Right renal pelvis (tissue), 4 donors: ENCODE results near the gene ADD3. TPM values are rescaled to one million over a fixed set of nuclear protein-coding genes. Genes with fewer than 3 reads are reported as not detected.

Experiments
- DNase-seq, 4 donors: peaks; one replicate each; pipeline ENCODE4 v3.0.0-alpha.2; 2013; ENCODE audit warnings: low read depth in 4 of 4, low spot score in 3 of 4, missing footprints in 1 of 4
- polyA plus RNA-seq, 4 donors: library from polyadenylated mRNA; unstranded; fragments of 120-200 nt; gene quantifications; one replicate each; pipeline ENCODE4 v1.2.1, GENCODE V29; 2013; ENCODE audit not compliant: insufficient read length in 4 of 4

Gene ADD3, protein sequence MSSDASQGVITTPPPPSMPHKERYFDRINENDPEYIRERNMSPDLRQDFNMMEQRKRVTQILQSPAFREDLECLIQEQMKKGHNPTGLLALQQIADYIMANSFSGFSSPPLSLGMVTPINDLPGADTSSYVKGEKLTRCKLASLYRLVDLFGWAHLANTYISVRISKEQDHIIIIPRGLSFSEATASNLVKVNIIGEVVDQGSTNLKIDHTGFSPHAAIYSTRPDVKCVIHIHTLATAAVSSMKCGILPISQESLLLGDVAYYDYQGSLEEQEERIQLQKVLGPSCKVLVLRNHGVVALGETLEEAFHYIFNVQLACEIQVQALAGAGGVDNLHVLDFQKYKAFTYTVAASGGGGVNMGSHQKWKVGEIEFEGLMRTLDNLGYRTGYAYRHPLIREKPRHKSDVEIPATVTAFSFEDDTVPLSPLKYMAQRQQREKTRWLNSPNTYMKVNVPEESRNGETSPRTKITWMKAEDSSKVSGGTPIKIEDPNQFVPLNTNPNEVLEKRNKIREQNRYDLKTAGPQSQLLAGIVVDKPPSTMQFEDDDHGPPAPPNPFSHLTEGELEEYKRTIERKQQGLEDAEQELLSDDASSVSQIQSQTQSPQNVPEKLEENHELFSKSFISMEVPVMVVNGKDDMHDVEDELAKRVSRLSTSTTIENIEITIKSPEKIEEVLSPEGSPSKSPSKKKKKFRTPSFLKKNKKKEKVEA
- polyA plus RNA-seq: 100 to 1,000 TPM; 227 to 291 (median 272) TPM

DNA sequence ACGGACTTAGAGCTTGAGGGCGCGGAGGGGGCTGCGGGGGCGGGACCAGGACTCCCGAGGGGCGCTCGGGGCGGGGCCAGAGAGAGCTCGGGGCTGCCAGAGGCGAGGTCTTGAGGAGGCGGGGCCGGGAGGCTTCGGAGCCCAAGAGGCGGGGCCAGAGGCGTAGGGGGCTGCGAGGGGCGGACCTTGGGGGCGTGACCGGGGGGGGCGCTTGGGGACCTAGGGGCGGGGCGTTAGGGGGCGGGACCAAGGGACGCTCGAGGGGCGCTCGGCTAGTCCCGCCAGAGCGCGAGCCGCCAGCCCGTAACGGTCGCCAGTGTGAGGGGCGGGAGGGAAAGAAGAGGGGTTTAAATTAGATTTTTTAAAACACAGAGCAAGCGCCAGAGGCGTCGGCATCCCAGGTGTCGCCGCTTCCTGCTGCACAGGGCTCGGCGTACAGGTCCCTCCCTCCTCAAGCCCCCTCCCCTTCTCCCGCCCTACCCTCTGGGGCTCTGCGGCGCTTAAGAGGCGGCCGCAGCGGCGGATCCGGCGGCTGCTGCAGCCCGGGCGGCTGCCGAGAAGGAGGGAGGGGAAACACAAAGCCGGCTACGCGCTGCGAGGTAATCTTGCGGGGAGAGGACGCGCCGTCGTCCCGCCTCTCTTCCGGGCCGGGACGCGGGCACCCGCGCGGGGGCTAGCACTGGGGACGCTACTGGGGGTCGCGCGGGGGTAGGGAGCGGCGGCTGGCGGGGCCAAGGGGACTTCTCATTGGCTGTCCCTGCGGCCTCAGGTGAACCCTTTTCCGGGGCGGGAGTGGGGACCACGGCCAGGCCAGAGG is at the start of gene ADD3:
Gene ADD3, plus strand, starts transcription at position 284 of the 817 bp plus-strand sequence. CDS start 92,670 bp downstream, outside the sequence.
- peak; percentile 88 to 96 (median 94) for DNase-seq

DNA sequence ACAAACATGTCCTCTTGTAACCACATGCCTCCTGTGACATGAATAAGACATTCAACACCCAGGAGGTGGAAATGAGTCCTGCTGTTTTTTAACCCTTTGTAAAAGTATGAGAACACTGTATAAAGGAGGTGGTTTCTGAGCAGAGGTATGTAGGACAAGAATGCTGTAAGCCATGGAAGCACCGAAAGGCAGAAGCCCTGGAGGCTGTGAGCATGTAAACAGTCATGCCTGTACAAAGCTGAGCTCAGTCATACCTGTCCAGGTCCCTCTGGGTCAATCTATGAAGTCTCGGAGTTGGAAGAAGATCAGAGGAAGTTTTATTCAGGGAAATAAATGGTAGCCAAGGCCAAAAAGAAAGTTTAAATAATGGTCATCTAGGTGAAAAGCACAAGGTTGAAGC is 49.7 kb upstream of the ADD3 start:
- DNase-seq: no peak

DNA sequence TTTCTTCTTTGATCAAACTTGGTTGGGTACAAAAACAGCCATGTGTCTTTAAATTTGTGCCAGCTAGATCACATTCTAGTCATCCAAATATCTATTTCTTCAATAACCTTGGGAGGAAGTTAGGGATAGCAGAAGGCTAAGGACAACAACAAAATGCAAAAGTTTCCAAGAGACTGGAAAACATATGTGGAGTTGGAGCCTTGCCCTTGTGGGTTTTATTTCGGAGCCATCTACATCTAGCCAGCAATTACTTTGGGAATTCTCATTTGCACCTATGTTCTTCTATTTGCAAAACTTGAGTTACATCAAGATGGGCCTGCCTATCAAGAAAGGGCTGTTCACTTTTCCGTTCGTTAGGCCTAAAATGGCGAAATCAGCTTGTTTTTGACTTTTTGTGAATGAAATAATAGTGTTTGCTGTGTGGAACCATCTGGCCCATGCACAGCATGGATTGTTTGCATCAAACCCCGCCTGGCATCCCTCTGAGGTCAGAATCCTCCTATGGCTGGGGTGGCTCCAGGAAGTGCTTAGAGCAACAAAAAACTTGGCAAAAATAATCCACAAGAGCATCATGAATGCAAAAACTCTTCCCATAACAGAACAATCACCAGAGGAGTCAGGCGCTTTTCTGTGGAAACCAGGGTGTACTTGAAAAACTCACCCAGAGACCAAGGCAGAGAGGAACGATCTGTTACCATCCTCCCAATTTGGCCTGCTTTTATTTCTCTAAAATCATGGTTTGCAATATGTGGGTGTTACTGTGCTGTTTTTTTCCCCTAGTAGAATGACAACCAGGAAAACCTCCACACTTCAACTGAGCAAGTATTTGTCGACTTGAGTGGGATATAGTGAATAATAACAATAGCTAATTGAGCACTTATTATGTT is 48.3 kb upstream of the ADD3 start:
- no peak for DNase-seq

DNA sequence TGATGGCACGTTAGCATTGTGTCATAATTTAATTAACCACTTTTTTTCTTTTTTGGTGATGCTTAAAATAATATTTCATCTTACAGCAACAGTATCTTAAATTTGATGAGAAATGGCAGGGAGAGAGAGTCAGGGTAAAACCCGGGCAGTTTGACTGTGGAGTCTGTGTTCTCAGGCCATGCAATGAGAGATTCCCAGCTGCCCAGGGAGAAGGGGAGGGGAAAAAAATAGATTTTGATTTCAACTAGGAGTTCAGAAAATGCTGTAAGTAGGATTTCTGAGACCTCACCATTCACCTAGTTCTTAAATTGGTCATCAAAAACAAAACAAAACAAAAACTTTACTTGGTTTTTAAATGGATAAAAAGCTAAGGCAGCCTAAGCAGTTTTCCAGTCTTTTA is 47.1 kb upstream of the ADD3 start:
- no peak for DNase-seq

DNA sequence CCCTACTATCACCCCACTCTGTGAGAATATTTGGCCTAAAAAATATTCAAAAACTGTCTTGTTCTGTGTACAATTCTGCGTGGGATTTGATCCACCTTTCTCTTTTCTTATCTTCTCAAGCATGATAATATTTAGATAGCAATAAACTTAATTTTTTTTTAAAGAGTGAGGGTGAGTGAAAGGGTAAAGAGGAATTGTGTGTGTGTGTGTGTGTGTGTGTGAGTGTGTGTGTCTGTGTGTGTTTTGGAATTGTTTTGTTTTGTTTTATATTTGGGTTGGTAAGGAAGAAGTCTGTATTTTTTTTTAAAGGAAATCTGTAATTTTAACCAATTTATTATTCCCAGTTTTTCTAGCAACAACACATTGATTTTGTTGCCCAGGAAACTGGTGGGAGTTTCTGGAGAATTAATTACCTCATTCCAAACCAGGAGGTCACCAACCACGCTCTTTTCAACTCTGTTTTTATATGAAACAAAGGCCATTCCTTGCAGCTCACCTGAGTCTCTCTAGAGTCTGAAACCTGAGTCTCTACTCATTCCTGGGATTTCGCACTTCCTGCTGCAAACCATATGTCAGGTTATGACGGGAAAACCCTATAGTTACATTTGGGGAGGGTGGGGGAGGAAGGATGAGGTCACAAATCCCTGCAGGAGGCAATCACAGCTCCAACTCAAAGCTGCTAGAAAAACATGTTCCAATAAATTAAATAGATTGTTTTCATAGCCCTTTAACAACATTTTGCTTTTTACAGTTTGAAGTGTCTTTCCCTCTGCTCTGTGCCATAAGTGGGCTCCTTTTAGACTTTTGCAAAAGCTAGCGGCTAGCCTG is 46.4 kb upstream of the ADD3 start:
- DNase-seq: no peak

DNA sequence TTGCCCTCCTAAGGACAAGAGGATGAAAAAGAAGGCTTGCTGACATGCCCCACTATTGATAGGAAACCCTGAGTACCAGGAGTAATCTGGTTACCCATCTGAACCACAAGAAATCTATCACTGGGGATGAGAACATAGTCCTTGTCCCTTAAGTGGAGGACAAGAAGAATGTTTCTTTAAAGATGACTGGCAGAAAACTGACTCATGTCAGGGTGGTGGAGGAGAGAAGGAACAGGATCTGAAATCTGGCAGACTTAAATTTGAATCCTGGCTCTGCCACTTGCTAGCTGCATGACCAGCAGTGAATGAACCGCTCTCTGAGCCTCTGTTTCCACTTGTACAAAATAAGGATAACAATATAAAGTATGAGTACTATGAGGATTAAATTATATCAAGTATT is 45.5 kb upstream of the ADD3 start:
- DNase-seq: no peak

DNA sequence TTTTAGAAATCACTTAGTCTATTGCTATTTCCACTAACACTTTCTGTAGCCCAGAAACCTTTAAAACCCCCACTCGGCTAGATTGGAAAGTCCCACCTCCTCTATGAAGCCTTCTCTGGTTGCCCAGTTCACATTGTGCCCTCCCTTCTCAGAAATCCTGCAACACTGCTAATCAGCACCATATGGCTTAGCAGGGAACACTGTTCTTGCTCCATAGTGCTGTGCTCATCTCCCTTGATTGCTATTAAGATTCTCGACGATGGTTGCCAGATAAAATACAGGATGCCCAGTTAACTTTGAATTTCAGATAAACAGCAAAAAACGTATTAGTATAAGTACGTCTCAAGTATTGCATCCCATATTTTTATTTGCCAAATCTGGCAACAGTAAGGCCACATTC is 44.3 kb upstream of the ADD3 start:
- no peak for DNase-seq

DNA sequence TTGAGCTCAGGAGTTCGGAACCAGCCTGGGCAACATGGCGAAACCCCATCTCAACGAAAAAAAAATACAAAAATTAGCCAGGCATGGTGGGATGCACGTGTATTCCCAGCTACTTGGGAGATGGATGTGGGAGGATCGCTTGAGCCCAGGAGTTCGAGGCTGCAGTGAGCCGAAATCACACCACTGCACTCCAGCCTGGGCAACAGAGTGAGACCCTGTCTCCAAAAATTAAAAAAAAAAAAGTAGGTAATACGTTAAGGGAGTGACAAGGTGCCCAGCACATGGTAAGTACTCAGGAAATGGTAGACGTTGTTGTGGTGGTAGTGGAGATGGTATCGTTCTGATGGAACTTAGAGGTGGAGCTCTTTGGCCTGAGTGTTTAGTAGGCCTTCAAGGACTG is 43.5 kb upstream of the ADD3 start:
- no peak for DNase-seq

DNA sequence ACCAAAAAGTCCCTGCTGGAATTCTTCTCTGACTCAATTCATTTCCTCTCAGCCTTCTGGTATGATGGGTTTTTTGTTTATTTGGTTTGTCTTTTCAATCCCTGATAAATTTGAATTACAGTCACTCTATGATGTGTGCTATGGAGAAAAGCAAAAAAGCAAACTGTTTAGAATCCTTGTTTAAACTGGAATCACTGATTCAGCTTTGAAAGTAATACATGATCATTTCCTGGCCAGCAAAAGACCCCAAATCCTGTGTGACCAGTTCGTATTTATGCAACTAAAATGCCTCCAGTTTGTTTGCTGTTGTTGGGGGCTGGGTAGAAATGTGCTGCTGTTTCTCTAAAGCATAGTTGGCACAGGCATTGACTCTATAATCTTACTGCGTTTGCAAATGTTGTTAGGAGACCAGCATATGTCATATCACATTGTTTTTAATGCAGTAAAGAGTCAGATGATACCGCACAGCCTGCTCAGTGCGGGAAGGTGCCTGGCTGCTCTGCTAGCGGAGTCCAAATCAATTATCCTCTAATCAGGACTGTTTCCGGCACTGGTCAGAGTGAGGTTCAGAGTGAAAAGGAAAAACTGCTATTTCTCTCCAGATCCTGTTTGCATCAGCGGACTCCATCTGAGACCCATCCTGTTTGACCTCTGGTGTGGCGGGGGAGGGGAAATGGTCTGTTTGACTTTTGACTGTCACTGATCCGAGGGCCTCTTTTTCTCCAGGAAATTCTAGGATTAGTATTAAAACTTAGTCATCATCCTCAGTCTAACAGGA is 40.6 kb upstream of the ADD3 start:
- DNase-seq: no peak

DNA sequence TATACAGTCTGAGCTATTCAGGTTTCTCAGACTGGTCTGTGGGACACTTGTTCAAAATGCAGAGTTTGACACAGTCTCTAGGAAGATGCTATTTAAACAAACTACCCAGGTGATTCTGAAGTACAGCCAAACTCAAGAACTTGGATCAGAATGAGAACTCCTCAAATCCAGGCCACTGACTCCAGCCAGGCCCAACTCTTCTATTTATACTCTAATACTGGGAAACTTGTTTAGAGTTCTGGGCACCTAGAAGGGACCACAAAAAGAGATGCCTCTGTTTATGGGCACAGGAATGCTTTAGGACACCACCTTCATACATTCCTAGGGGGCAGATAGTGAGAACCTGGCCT is 40.1 kb upstream of the ADD3 start:
- DNase-seq: no peak

DNA sequence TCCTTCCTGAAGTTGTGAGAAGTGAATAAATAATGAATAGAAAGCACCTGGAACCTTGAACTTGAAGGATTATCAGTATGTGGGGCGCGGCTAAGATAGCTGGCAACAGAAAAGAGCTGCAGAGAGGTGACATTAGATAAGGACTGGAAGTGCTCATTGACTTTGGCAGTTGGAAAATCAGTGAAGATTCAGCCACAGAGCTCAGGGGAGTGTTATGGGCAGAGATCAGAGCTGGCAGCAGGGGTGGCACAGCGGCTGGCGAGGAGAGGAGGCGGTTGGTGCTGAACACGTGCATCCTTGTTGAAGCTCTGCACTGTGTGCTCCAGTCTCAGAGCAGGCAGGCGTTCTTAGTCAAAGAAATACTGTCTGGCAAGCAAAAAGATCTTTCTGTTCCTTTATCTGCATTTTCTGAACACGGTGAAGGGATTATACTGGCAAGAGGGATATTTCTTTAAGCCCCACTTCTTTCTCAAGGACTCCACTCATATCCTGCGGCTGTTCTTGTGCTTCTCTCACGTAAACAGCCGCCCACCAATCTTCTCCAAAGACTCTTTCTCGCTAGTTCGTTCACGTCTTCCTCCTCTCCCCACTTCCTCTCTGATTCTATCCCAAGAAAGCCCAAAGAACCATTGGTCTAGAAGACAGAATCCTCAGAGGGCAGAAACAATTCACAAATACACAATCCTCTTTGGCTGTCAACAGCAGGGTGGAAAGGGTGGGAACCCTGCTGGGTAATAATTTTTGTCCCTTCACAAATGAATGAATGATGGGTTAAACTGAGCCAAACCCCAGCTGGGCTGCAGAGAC is 38.6 kb upstream of the ADD3 start:
- DNase-seq: no peak

DNA sequence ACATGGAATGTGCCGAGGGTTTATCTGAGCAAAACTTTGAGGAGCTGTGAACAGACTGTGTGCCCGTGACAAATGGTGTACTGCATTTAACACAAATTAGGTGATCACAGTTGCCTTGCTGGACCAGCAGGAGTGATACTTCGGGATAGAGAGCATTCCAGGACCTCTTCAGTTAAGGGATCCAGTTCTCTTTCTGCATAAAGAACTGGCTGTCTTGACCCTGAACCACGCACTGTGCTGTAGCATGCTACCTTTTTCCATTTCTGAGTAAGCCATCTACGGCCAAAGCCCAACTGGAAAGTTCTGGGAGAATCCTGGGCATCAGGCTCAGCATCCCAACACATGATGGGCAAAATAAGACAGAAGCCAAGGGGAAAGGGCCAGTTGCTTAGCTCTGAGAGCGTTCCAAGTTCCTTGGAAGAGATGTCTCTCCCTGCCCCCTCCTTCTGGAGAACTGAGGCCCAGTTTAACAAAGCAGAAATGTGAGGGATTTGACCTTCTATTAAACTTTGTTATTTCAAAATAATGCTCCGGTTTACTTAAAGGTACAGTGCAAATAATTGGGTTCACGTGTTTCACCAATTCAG is 37.9 kb upstream of the ADD3 start:
- DNase-seq: no peak

DNA sequence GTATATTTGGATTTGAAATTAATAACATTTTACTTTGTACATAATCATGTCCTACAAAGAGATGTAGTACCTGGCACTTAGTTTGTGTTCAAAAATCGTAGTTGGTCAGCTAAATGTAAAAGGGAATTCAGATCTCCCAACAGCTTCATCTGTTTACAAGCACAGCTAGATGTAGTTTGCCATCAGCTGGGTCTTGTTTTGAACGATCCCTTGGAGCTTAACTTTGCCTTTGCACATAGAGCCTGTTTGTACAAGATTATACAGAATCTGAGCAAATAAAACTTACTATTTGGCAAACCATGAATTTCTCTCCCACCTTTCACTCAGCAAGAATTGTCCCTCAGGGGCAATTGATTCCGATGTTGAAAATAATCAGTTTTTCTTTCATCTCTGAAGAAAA is 36.1 kb upstream of the ADD3 start:
- DNase-seq: no peak

DNA sequence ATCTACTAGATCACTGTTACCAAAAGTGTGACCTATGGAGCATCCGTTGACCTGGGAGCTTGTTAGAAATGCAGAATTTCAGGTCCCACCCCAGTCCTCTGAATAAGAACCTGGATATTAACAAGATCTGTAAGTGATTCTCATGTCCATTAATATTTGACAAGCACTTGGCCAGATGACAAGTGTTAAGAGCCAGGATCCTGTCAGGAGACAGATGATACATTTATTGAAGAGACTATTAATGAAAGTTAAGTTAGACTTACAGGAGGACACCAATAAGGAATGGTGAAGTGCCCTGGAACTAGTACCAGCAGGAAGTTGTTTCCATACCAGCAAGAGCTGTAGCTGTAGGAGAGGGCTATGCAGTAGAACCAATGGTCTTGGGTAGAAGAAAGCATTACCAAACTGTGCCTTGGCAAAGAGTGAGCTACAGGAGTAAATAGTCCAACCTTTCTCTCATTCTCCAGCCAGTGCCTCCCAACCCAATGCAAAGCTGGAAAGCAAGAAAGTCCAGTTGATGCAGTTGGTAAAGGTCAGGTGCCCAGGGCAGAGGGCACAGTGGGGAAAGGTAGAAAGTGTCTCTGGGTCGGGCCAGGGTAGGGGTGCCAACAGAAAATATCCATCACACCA is 35.3 kb upstream of the ADD3 start:
- no peak for DNase-seq

DNA sequence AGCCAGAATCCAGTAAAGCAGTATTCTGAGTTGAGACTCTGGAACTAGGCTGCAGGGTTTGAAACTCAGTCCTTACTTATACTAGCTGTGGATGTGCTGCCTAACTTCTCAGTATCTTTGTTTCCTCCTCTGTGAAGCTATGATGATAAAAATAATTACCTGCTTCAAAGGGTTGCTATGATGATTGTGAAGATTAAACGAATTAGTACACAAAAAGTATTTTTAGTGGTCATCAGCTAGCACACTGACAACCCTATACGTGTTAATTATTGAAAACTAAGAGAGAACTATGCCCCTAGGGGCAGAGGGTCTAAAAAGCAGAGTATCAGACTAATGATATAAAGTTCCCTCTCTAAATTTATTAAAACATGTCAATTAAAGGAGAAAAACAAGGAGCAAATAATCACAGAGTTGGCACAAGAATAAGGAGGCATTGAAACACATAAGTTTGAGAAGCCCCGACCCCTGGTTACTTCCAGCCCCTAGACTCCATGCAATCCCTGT is 34.4 kb upstream of the ADD3 start:
- DNase-seq: no peak

DNA sequence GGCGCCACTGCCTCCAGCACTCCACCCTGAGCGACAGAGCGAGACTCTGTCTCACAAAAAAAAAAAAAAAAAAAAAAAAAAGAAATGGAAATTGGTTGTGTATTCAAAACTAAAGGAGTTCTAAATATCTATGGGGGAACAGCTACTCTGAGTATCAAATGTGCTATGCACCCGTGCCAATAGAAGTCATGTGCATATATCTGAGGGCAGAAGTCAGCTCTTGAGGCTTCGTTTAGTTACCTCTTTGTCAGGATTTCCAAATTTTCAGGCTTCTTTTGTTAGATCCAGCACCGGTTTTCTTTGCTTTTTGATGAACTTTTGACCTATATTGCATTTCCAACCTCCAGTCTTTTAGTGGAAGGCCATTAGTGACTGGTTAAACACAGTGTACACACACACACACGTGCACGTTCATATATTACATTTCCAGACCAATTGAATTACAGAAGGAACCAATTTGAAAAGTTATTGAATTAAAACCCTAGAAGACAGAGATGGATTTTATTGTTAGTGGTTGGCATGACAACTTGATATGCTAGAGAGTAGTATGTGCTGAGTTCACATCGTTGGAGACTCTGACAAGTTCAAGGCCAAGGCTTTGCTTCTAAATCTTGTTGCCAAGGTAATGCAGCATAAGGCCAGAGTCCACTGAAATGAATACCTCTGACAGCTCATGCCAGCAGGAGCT is 33.1 kb upstream of the ADD3 start:
- DNase-seq: no peak
